Uterus (tissue), 2 donors: ENCODE measurements around the gene ZNF610.

ENCODE experiments used
- CTCF ChIP-seq, 4 experiments: fragments of 200-600 bp in 2 of 4; fragments of 450-650 bp in 2 of 4; sonication (generic) in 2 of 4; IDR thresholded peaks; one replicate each; pipeline ENCODE4 v1.5.1; 2016 to 2019; ENCODE audit warnings: antibody characterized with exemption in 4 of 4, mild to moderate bottlenecking in 2 of 4, moderate library complexity in 1 of 4
- POLR2A ChIP-seq, 2 donors: fragments of 450-650 bp; IDR thresholded peaks; one replicate each; pipeline ENCODE4 v1.6.1; 2016; ENCODE audit warnings: antibody characterized with exemption in 2 of 2, mild to moderate bottlenecking in 1 of 2, moderate library complexity in 1 of 2

DNA sequence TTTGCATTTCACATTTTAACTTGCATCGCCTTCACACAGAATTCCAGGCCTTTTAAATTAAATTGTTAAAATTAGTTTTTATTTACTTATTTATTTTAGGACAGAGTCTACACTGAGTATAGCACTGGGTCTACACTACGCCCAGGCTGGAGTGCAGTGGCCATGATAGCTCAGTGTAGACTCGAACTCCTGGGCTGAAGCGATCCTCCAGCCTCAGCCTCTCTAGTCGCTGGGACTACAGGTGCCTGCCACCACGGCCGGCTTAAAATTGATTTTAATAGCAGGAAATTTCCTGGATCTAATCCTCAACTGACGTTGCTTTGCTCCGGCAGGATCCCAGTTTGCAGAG lies 301 bp upstream of the ZNF610 start:
- TF ChIP-seq CTCF (IDR thresholded peaks at IDR 0.05) (no peak), POLR2A (IDR thresholded peaks at IDR 0.05) (no peak)
